ENCODE measurements around the gene SPHK2. TPM values are rescaled to one million over a fixed set of nuclear protein-coding genes. Genes with fewer than 3 reads are reported as not detected.
A peak's percentile ranks its signal among the peaks of the same experiment; 100 is the strongest.

SPHK2 gene
- total RNA-seq, 1 donor from 2014 or later: 146 TPM

DNA sequence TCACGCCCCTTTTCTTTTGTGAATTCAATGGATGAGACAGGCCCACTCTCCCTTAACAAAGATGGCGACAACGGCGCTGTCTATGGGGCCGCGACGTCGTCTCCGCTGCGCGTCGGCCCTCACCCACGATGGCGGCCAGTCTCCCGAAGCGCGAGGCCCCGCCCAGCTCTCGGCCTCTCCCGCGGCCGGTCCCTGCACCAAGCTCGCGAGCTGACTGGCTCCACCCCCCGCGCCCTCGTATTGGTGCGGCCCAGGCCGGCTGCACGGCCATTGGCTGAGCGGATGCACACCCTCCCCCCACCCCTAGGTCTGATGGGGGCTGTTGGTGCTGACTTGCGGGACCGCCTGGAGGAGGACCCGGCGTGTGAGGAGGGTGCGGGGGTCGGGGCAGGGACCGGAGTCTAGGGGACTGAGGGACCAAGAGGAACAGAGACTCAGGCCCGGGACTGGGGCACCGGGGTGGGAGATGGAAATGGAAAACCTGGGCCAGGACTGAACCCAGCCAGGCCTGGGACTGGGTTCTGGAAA, 4.8 kb downstream of the SPHK2 start:
- TF ChIP-seq, protein P1, sequence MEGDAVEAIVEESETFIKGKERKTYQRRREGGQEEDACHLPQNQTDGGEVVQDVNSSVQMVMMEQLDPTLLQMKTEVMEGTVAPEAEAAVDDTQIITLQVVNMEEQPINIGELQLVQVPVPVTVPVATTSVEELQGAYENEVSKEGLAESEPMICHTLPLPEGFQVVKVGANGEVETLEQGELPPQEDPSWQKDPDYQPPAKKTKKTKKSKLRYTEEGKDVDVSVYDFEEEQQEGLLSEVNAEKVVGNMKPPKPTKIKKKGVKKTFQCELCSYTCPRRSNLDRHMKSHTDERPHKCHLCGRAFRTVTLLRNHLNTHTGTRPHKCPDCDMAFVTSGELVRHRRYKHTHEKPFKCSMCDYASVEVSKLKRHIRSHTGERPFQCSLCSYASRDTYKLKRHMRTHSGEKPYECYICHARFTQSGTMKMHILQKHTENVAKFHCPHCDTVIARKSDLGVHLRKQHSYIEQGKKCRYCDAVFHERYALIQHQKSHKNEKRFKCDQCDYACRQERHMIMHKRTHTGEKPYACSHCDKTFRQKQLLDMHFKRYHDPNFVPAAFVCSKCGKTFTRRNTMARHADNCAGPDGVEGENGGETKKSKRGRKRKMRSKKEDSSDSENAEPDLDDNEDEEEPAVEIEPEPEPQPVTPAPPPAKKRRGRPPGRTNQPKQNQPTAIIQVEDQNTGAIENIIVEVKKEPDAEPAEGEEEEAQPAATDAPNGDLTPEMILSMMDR (IDR thresholded peaks at IDR 0.05; ENCODE audit: partially characterized antibody, unreplicated experiment): no peak
- peak; percentile 100 for DNase-seq
- no peaks in the 10 kb centered on the region for H3K36me3 Mint-ChIP-seq (ENCODE audit: unreplicated experiment)
- peaks cover 12% of the 10 kb centered on the region for H3K27me3 Mint-ChIP-seq (ENCODE audit: unreplicated experiment)
- peaks cover 15% of the 10 kb centered on the region for H3K9me3 Mint-ChIP-seq (ENCODE audit: unreplicated experiment)
- peak overlapping the region; percentile 98 for H3K4me3 Mint-ChIP-seq (ENCODE audit: unreplicated experiment)
- H3K27ac Mint-ChIP-seq (ENCODE audit: unreplicated experiment): peak overlapping the region; percentile 100
- H3K4me1 Mint-ChIP-seq (ENCODE audit: low read depth, unreplicated experiment): peaks cover 28% of the 10 kb centered on the region

DNA sequence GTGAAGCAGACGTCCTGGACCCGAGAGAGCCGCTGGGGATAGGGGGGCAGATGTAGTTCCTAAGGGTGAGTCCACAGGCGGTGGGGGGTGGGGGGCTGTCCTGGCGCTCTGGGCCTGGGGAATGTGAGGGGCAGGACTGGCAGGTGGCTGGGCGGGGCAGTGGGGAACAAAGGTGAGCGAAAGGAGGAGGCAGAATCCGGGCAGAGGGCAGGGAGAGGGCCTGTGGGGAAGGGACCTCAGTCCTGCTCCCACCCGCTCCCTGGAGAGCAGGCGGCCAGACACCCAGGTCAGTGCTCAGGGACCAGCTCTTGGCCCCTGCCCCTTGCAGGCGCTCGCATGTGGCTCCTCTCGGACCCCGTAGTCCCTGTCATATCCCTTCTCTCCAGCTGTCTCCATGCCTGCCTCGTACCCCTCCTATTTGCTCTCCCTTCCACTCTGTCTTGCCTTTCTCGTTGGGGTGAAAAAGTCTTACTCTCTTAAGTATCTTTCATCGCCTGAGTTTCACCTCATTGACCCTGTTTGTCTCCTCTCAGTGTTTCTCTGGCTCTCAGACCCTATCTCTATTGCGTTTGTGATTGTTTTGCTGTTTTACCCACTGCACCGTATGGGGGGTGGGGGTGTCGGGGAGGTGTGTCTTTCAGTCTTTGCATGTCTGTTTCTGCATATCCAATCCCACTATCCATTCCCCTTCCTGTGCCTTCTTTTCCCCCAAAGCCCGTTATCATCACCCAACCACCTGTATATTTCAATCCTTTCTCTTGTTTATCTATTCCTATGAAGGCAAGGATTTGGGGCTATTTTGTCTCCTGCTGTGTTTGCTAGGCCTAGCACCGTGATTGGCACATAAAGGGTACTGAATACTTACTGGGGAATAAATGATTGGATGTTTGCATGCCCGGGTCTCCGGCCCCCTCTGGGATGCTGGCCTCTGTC, 5.8 kb downstream of the SPHK2 start:
- no peaks in the 10 kb centered on the region for H3K36me3 Mint-ChIP-seq (ENCODE audit: unreplicated experiment)
- peak overlapping the region; percentile 98 for H3K4me3 Mint-ChIP-seq (ENCODE audit: unreplicated experiment)
- peaks cover 13% of the 10 kb centered on the region for H3K9me3 Mint-ChIP-seq (ENCODE audit: unreplicated experiment)
- H3K27me3 Mint-ChIP-seq (ENCODE audit: unreplicated experiment): peaks cover 12% of the 10 kb centered on the region
- TF ChIP-seq, protein P1 (IDR thresholded peaks at IDR 0.05; ENCODE audit: partially characterized antibody, unreplicated experiment): no peak
- H3K4me1 Mint-ChIP-seq (ENCODE audit: low read depth, unreplicated experiment): peaks cover 24% of the 10 kb centered on the region
- DNase-seq: peak; percentile 54
- peak overlapping the region; percentile 90 for H3K27ac Mint-ChIP-seq (ENCODE audit: unreplicated experiment)

DNA sequence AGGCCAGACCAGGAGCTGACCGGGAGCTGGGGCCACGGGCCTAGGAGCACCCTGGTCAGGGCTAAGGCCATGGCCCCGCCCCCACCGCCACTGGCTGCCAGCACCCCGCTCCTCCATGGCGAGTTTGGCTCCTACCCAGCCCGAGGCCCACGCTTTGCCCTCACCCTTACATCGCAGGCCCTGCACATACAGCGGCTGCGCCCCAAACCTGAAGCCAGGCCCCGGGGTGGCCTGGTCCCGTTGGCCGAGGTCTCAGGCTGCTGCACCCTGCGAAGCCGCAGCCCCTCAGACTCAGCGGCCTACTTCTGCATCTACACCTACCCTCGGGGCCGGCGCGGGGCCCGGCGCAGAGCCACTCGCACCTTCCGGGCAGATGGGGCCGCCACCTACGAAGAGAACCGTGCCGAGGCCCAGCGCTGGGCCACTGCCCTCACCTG, 6.6 kb downstream of the SPHK2 start:
- Mint-ChIP-seq H3K4me1 (ENCODE audit: low read depth, unreplicated experiment) (peaks cover 27% of the 10 kb centered on the region), H3K4me3 (ENCODE audit: unreplicated experiment) (peak overlapping the region; percentile 98), H3K36me3 (ENCODE audit: unreplicated experiment) (no peaks in the 10 kb centered on the region), H3K27ac (ENCODE audit: unreplicated experiment) (no peak overlapping the region), H3K9me3 (ENCODE audit: unreplicated experiment) (peaks cover 13% of the 10 kb centered on the region), H3K27me3 (ENCODE audit: unreplicated experiment) (peaks cover 12% of the 10 kb centered on the region)
- DNase-seq: no peak
- TF ChIP-seq, protein P1 (IDR thresholded peaks at IDR 0.05; ENCODE audit: partially characterized antibody, unreplicated experiment): no peak

DNA sequence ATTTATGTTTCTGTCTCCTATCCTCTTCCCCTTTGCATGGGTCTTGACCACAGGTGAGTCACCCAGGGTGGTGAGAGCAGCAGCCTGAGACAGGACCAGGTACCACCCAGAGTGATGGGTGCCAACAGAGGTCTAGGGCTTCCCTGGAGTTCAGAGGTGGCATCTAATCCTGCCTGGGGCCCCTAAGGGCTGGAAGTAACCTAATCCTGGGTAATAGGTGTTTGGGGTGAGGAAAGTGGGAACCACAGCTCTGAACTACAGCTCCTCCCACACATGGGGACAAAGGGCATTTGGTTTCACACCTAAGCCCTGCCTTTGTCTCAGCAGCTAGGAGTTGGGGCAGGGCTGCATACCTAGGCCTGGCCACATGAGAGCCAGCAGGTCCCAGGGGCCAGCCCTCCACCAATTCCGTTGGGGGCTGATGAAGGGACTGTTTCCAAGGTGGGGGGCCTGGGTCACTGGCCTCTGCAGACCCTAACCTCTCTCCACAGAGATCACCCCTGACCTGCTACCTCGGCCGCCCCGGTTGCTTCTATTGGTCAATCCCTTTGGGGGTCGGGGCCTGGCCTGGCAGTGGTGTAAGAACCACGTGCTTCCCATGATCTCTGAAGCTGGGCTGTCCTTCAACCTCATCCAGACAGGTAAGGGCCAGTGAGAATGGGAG, 8.0 kb downstream of the SPHK2 start:
- Mint-ChIP-seq H3K27ac (ENCODE audit: unreplicated experiment) (no peak overlapping the region), H3K4me3 (ENCODE audit: unreplicated experiment) (peak overlapping the region; percentile 20), H3K27me3 (ENCODE audit: unreplicated experiment) (peaks cover 10% of the 10 kb centered on the region), H3K9me3 (ENCODE audit: unreplicated experiment) (peaks cover 14% of the 10 kb centered on the region), H3K36me3 (ENCODE audit: unreplicated experiment) (no peaks in the 10 kb centered on the region), H3K4me1 (ENCODE audit: low read depth, unreplicated experiment) (peaks cover 21% of the 10 kb centered on the region)
- DNase-seq: no peak
- TF ChIP-seq, protein P1 (IDR thresholded peaks at IDR 0.05; ENCODE audit: partially characterized antibody, unreplicated experiment): no peak
